Uterus (tissue), 2 donors: Measurements from ENCODE around the gene LMX1A.

Experiments used
- CTCF ChIP-seq, 4 experiments: fragments of 200-600 bp in 2 of 4; fragments of 450-650 bp in 2 of 4; sonication (generic) in 2 of 4; IDR thresholded peaks; one replicate each; pipeline ENCODE4 v1.5.1; 2016 to 2019; ENCODE audit warnings: antibody characterized with exemption in 4 of 4, mild to moderate bottlenecking in 2 of 4, moderate library complexity in 1 of 4
- POLR2A ChIP-seq, 2 donors: fragments of 450-650 bp; IDR thresholded peaks; one replicate each; pipeline ENCODE4 v1.6.1; 2016; ENCODE audit warnings: antibody characterized with exemption in 2 of 2, mild to moderate bottlenecking in 1 of 2, moderate library complexity in 1 of 2

GRCh38 chr1:165351863-165352441, 4.6 kb downstream of the LMX1A start:
- TF ChIP-seq CTCF (IDR thresholded peaks at IDR 0.05) (no peak), POLR2A (IDR thresholded peaks at IDR 0.05) (no peak)
